K562 (cell line): ENCODE measurements around the gene TRAPPC12. TPM values are rescaled to one million over a fixed set of nuclear protein-coding genes. Genes with fewer than 3 reads are reported as not detected.
A peak's percentile ranks its signal among the peaks of the same experiment; 100 is the strongest.

Experiments
- CBFA2T3 ChIP-seq: fragments of 450-650 bp; IDR thresholded peaks from 2 replicates; pipeline ENCODE4 v1.6.1; 2017
- COPS2 ChIP-seq: fragments of 450-650 bp; conservative IDR thresholded peaks from 2 replicates; pipeline ENCODE4 v1.6.1; 2016; ENCODE audit warnings: mild to moderate bottlenecking, moderate library complexity
- E2F4 ChIP-seq: sonication (generic); formaldehyde crosslinking; IDR thresholded peaks from 2 replicates; pipeline ENCODE4 v1.8.0; 2022; ENCODE audit warnings: mild to moderate bottlenecking, low read depth, missing genetic modification reagents
- HNRNPH1 ChIP-seq: fragments of 200-400 bp; formaldehyde crosslinking; optimal IDR thresholded peaks from 2 replicates; pipeline ENCODE3; 2017; ENCODE audit warnings: low read depth, mild to moderate bottlenecking, low read length, moderate library complexity
- HSF4 ChIP-seq: fragments of 250-450 bp; sonication (Bioruptor Pico); IDR thresholded peaks from 2 replicates; pipeline ENCODE4 v2.1.2; 2022; ENCODE audit warnings: mild to moderate bottlenecking, moderate library complexity, borderline replicate concordance
- KAT8 ChIP-seq: fragments of 450-650 bp; IDR thresholded peaks from 2 replicates; pipeline ENCODE4 v1.6.1; 2016; ENCODE audit warnings: low read depth, mild to moderate bottlenecking
- MBD2 ChIP-seq: sonication (generic); IDR thresholded peaks from 2 replicates; pipeline ENCODE4 v1.6.1; 2016; ENCODE audit warnings: low read depth, borderline replicate concordance
- MXI1 ChIP-seq: IDR thresholded peaks from 2 replicates; pipeline ENCODE4 v1.6.1; 2011; ENCODE audit warnings: low read depth, mild to moderate bottlenecking, improper control_type of control experiment, low read length
- NCOR1 ChIP-seq: fragments of 450-650 bp; IDR thresholded peaks from 2 replicates; pipeline ENCODE4 v1.6.1; 2016; ENCODE audit warnings: mild to moderate bottlenecking, moderate library complexity
- NFIC ChIP-seq: fragments of 450-650 bp; IDR thresholded peaks from 2 replicates; pipeline ENCODE4 v1.6.1; 2017; ENCODE audit warnings: mild to moderate bottlenecking, inconsistent platforms
- NONO ChIP-seq, 2 experiments: fragments of 200-400 bp in 1 of 2; fragments of 450-650 bp in 1 of 2; formaldehyde crosslinking in 1 of 2; IDR thresholded peaks; 2 replicates each; pipeline ENCODE4 v1.6.1; 2017; ENCODE audit warnings: low read depth in 2 of 2, mild to moderate bottlenecking in 2 of 2, moderate library complexity in 2 of 2, low read length in 1 of 2
- NRF1 ChIP-seq, 2 experiments: fragments of 450-650 bp; IDR thresholded peaks in 1 of 2; conservative IDR thresholded peaks in 1 of 2; 2 replicates each; pipeline ENCODE4 v1.6.1; 2014; ENCODE audit warnings: mild to moderate bottlenecking in 2 of 2
- POLR2A ChIP-seq: fragments of 450-650 bp; conservative IDR thresholded peaks from 2 replicates; pipeline ENCODE4 v1.6.1; 2016
- POLR2AphosphoS5 ChIP-seq: IDR thresholded peaks from 2 replicates; pipeline ENCODE4 v1.6.1; 2011; ENCODE audit warnings: mild to moderate bottlenecking, low read depth, low read length, moderate library complexity; ENCODE audit not compliant: control insufficient read depth, insufficient read depth
- RREB1 ChIP-seq: fragments of 250-450 bp; sonication (Bioruptor Pico); IDR thresholded peaks from 2 replicates; pipeline ENCODE4 v1.4.0; 2020
- SIN3A ChIP-seq, 2 experiments: fragments of 150-350 bp in 1 of 2; IDR thresholded peaks; 2 replicates each; pipeline ENCODE4 v1.6.1; 2011 to 2016; ENCODE audit warnings: borderline replicate concordance in 2 of 2, low read depth in 2 of 2, low read length in 2 of 2, mild to moderate bottlenecking in 2 of 2, moderate library complexity in 2 of 2; ENCODE audit not compliant: control insufficient read depth in 1 of 2
- TCF7 ChIP-seq: sonication (generic); IDR thresholded peaks from 2 replicates; pipeline ENCODE4 v1.6.1; 2016; ENCODE audit warnings: antibody characterized with exemption, borderline replicate concordance
- ZBED1 ChIP-seq: IDR thresholded peaks from 2 replicates; pipeline ENCODE4 v1.6.1; 2014
- ZBTB5 ChIP-seq: fragments of 450-650 bp; IDR thresholded peaks from 2 replicates; pipeline ENCODE4 v1.6.1; 2017; ENCODE audit warnings: antibody characterized with exemption
- ZNF217 ChIP-seq: sonication (generic); formaldehyde crosslinking; IDR thresholded peaks from 2 replicates; pipeline ENCODE4 v1.8.0; 2022; ENCODE audit warnings: mild to moderate bottlenecking, missing genetic modification reagents
- ZNF655 ChIP-seq: fragments of 250-450 bp; sonication (Bioruptor Pico); IDR thresholded peaks from 2 replicates; pipeline ENCODE4 v1.5.0; 2021
- polyA plus RNA-seq, 8 experiments: library from polyadenylated mRNA; depleted of rRNA in 4 of 8; stranded (reverse) in 5 of 8; unstranded in 3 of 8; fragments of >200 nt; fragmentation: Nextera tagmentation in 2 of 8; fragmentation: Illumina TruSeq in 1 of 8; extraction: Ambion mirVana in 2 of 8; extraction: Trizol in 1 of 8; gene quantifications; 2 replicates each; pipeline versions ENCODE4 v1.2.1 to v1.2.3, GENCODE V29; 2011 to 2014; ENCODE audit warnings: inconsistent platforms in 1 of 8, missing spikeins in 1 of 8
- total RNA-seq, 7 experiments: library from RNA; depleted of rRNA in 6 of 7; stranded (reverse); fragments of >200 nt in 6 of 7; fragmentation: Illumina TruSeq in 2 of 7; extraction: Trizol in 2 of 7; gene quantifications; 2 replicates each; pipeline versions ENCODE4 v1.2.1 to v1.2.3, GENCODE V29; 2011 to 2021; ENCODE audit warnings: low replicate concordance in 1 of 7

TRAPPC12 gene
- total and polyA plus RNA-seq, 9 of the 15 experiments (the other 6 are each of a cell fraction or from before 2014, with no cell fraction given), result 8.0 to 75.2 (median 39.1) TPM

- TF ChIP-seq ZBTB5 (no peak), SIN3A (IDR thresholded peaks at IDR 0.05; ENCODE audit: borderline replicate concordance in 2 of 2, control insufficient read depth in 1 of 2, low read depth in 2 of 2, low read length in 2 of 2) (no peak), MXI1 (no peak), TCF7 (no peak), RREB1 (CRISPR knock-in tag) (no peak), HSF4 (no peak), CBFA2T3 (peak; percentile 74), MBD2 (no peak), KAT8 (no peak), POLR2AphosphoS5 (no peak), NRF1 (conservative IDR thresholded peaks at IDR 0.05 in 1 of 2, IDR thresholded peaks at IDR 0.05 in 1 of 2) (peak; percentile 55 to 61), NCOR1 (0 out of 2 replicates have a peak, but pooled peaks have one; percentile 17), ZNF217 (CRISPR knock-in tag) (no peak), HNRNPH1 (no peak), E2F4 (CRISPR knock-in tag) (no peak), COPS2 (no peak), NFIC (no peak), ZBED1 (no peak), ZNF655 (no peak), NONO (IDR thresholded peaks at IDR 0.05; ENCODE audit: low read depth in 2 of 2, low read length in 1 of 2) (no peak), POLR2A (no peak)
Measured at GRCh38 chr2:3522961-3523421, 143.5 kb downstream of the TRAPPC12 start (continued).
